K562 (cell line): ENCODE measurements around the gene AKT1S1. TPM values are rescaled to one million over a fixed set of nuclear protein-coding genes. Genes with fewer than 3 reads are reported as not detected.

ENCODE experiments used
- AFF4 ChIP-seq: sonication (generic); formaldehyde crosslinking; IDR thresholded peaks from 2 replicates; pipeline ENCODE4 v1.8.0; 2023; ENCODE audit warnings: mild to moderate bottlenecking, missing genetic modification reagents
- CREB3 ChIP-seq: fragments of 450-650 bp; conservative IDR thresholded peaks from 2 replicates; pipeline ENCODE4 v1.6.1; 2016; ENCODE audit warnings: missing genetic modification characterization, low read depth, mild to moderate bottlenecking, missing compliant biosample characterization, moderate library complexity
- E2F5 ChIP-seq: sonication (generic); formaldehyde crosslinking; IDR thresholded peaks from 2 replicates; pipeline ENCODE4 v1.8.0; 2022; ENCODE audit warnings: mild to moderate bottlenecking, missing genetic modification reagents
- FOXK2 ChIP-seq, 2 experiments: fragments of 450-650 bp; IDR thresholded peaks in 1 of 2; conservative IDR thresholded peaks in 1 of 2; 2 replicates each; pipeline ENCODE4 v1.6.1; 2016; ENCODE audit warnings: low read depth in 2 of 2, mild to moderate bottlenecking in 1 of 2
- FOXP4 ChIP-seq: sonication (generic); formaldehyde crosslinking; IDR thresholded peaks from 2 replicates; pipeline ENCODE4 v1.8.0; 2022; ENCODE audit warnings: mild to moderate bottlenecking, missing genetic modification reagents, borderline replicate concordance
- HES1 ChIP-seq: fragments of 450-650 bp; IDR thresholded peaks from 2 replicates; pipeline ENCODE4 v1.6.1; 2016; ENCODE audit warnings: low read depth, mild to moderate bottlenecking, moderate library complexity
- HLTF ChIP-seq: fragments of 450-650 bp; IDR thresholded peaks from 2 replicates; pipeline ENCODE4 v1.6.1; 2016
- ID3 ChIP-seq, 2 experiments: fragments of 250-450 bp in 1 of 2; fragments of 450-650 bp in 1 of 2; sonication (Bioruptor Pico) in 1 of 2; IDR thresholded peaks; 2 replicates each; pipeline versions ENCODE4 v1.6.1 to v1.8.0; 2016 to 2021; ENCODE audit warnings: mild to moderate bottlenecking in 2 of 2, moderate library complexity in 2 of 2, missing compliant biosample characterization in 1 of 2, missing genetic modification characterization in 1 of 2
- MAX ChIP-seq: sonication (generic); formaldehyde crosslinking; IDR thresholded peaks from 2 replicates; pipeline ENCODE4 v1.9.0; 2022; ENCODE audit warnings: mild to moderate bottlenecking, missing genetic modification reagents
- MCM2 ChIP-seq: fragments of 450-650 bp; IDR thresholded peaks from 2 replicates; pipeline ENCODE4 v1.6.1; 2017; ENCODE audit warnings: low read depth, mild to moderate bottlenecking
- SREBF2 ChIP-seq: sonication (generic); formaldehyde crosslinking; IDR thresholded peaks from 2 replicates; pipeline ENCODE4 v1.4.0; 2020; ENCODE audit warnings: mild to moderate bottlenecking, missing genetic modification reagents
- TAF15 ChIP-seq: fragments of 200-400 bp; formaldehyde crosslinking; IDR thresholded peaks from 2 replicates; pipeline ENCODE4 v1.6.1; 2017; ENCODE audit warnings: mild to moderate bottlenecking, low read depth, low read length, moderate library complexity
- ZNF140 ChIP-seq: fragments of 250-450 bp; sonication (Bioruptor Pico); IDR thresholded peaks from 2 replicates; pipeline ENCODE4 v1.8.0; 2021; ENCODE audit warnings: moderate library complexity, mild to moderate bottlenecking, inconsistent platforms
- ZNF512 ChIP-seq: IDR thresholded peaks from 2 replicates; pipeline ENCODE4 v1.6.1; 2016; ENCODE audit warnings: missing genetic modification characterization, missing compliant biosample characterization
- polyA plus RNA-seq, 8 experiments: library from polyadenylated mRNA; depleted of rRNA in 4 of 8; stranded (reverse) in 5 of 8; unstranded in 3 of 8; fragments of >200 nt; fragmentation: Nextera tagmentation in 2 of 8; fragmentation: Illumina TruSeq in 1 of 8; extraction: Ambion mirVana in 2 of 8; extraction: Trizol in 1 of 8; gene quantifications; 2 replicates each; pipeline versions ENCODE4 v1.2.1 to v1.2.3, GENCODE V29; 2011 to 2014; ENCODE audit warnings: inconsistent platforms in 1 of 8, missing spikeins in 1 of 8
- total RNA-seq, 7 experiments: library from RNA; depleted of rRNA in 6 of 7; stranded (reverse); fragments of >200 nt in 6 of 7; fragmentation: Illumina TruSeq in 2 of 7; extraction: Trizol in 2 of 7; gene quantifications; 2 replicates each; pipeline versions ENCODE4 v1.2.1 to v1.2.3, GENCODE V29; 2011 to 2021; ENCODE audit warnings: low replicate concordance in 1 of 7

Gene AKT1S1
- total and polyA plus RNA-seq, 9 of the 15 experiments (the other 6 are each of a cell fraction or from before 2014, with no cell fraction given), result 1.2 to 50.3 (median 17.1) TPM

- peak; percentile 99 for TF ChIP-seq FOXP4 (CRISPR knock-in tag)
- TF ChIP-seq FOXK2 (conservative IDR thresholded peaks at IDR 0.05 in 1 of 2, IDR thresholded peaks at IDR 0.05 in 1 of 2; ENCODE audit: low read depth in 2 of 2), result peak; percentile 52 to 70; a peak in 2 of 4 replicates
- peak; percentile 35; the same call in 1 of the 2 replicates for TF ChIP-seq SREBF2 (CRISPR knock-in tag)
- peak; percentile 100 for TF ChIP-seq MAX (CRISPR knock-in tag)
- peak; percentile 100 for TF ChIP-seq E2F5 (CRISPR knock-in tag)
- no peak for TF ChIP-seq ZNF140 (CRISPR knock-in tag)
- TF ChIP-seq CREB3, result peak; percentile 63; the same call in 1 of the 2 replicates
- TF ChIP-seq ID3 (CRISPR knock-in tag; IDR thresholded peaks at IDR 0.05), result no peak
- TF ChIP-seq ID3 (tag; IDR thresholded peaks at IDR 0.05), result peak; percentile 94
- no peak for TF ChIP-seq MCM2
- no peak for TF ChIP-seq TAF15
- no peak for TF ChIP-seq HES1
- TF ChIP-seq AFF4 (CRISPR knock-in tag), result peak; percentile 99
- peak; percentile 59; the same call in 1 of the 2 replicates for TF ChIP-seq HLTF
- TF ChIP-seq ZNF512 (tag), result no peak
Measured at GRCh38 chr19:49889687-49890348, 12.7 kb upstream of the AKT1S1 start (continued).
